Effector CD4-positive, alpha-beta T cell (primary cell): ENCODE measurements around the gene LEMD1.

ENCODE experiments used
- DNase-seq: peaks from one replicate; pipeline ENCODE4 v3.0.0-alpha.2; 2020

The LEMD1 gene

DNA sequence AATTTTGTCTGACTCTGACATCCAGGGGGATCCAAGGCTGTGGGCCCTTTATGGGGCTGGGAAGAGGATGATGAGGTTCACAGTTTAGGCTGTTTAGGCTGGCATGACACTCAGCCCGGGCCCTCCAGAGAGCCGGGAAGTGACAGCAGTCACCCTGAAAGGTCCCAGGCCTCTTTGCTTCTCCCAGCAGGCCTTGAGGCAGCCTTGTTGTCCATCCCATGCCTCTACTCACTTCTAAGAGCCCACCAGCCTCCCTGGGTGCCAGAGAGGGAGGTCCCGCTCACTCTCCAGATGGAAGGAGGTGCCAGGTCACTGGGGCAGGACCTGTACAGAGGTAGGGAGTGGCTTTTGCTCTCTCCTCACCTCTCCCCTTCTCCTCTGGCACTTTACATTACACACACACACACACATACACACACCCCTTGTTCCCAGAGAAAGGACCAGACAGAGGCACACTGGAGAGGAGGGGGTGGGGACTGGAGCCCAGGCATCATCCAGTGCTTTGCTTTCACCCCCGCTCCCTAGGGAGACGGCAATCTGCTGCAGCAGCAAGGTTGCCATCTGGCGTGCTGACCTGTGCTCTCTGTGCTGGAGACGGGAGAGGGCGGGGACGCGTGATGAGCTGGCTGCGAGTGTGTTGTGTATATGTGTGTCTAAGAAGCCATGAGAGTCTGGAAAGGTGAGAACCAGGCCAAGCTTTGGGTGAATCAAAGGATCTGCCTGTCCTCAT, 69.7 kb downstream of the LEMD1 start:
- DNase-seq, result no peak

DNA sequence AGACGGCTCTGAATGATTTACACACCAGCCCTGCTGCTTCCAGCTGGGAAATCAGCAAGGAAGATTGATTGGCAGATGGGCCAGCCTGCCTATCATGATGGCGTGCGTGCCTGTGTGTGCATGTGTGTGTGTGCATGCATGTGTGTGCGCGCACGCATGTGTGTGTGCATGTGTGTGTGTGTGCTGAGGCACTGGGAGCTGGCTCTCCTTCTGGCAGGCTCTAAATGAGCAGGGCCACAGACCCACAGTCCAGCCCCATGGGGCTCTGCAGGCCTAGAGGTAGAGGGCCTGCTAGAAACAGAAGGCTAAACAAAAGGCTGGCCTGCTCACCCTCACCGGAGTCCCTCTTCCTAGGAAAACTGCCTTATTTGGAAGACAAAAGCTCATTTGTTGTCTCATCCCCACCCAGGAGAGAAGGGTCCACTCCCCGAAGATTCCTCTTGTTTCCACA, 71.1 kb downstream of the LEMD1 start:
- no peak for DNase-seq

DNA sequence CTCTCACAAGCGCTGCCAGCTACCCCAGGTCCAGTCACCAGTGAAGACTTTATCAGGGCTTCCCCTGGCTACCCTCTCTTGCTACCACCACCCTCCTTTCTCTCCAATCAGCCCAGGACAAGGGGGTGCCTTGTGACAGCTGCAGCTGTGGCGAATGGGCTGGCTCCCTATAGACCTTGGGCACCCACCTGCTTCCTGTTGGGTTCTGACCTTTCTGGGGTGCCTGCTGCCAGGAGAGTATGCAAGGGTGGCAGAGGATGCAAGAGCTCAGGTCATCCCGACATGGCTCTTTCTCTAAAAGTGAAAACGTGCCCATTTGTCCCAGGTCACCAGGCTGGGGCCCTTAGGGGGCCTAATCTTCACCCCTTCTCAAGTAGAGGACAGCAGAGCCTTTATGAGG, 71.7 kb downstream of the LEMD1 start:
- no peak for DNase-seq

DNA sequence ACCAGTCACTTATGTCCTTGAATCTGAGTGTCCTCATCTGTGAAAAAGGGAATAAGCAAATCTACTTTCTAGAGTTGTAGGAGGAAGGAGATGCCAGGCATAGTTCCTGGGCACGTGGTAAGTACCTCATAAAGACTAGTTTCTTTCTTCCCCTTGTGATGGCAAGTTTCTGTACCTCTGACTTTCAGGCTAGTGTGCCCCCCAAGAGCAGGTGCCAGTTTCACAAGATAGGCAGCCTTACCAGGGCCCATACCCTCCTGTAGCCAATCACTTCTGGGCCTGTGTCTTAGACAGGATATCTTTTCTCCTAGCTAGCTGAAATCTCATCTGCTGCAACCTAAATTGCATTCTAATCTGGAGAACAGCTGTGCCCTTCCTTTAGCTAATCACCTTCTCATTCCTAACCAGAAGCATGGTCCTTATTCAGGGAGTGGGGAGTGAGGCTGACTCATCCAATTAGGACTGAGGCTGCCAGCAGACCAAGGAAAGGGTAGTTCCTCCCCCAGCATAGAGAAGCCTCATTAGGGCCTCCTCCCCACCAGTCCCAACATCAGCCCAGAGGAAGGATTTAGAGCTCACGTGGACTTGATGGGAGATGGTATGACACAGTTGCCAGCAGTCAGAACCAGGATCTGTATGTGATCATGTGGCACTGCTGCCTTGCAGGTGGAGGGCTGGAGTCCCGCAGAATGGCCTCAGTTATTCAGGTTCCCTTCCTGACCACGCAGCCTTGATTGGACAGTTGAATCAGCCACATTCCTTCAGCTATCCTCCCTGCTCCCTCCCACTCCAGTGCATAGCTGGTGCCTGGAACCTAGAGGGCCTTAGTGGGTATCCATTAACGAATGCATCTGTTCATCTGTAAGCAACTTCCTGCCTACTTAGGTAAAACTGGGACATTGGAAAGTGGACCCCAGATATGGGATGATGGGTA, 73.0 kb downstream of the LEMD1 start:
- DNase-seq, result no peak

DNA sequence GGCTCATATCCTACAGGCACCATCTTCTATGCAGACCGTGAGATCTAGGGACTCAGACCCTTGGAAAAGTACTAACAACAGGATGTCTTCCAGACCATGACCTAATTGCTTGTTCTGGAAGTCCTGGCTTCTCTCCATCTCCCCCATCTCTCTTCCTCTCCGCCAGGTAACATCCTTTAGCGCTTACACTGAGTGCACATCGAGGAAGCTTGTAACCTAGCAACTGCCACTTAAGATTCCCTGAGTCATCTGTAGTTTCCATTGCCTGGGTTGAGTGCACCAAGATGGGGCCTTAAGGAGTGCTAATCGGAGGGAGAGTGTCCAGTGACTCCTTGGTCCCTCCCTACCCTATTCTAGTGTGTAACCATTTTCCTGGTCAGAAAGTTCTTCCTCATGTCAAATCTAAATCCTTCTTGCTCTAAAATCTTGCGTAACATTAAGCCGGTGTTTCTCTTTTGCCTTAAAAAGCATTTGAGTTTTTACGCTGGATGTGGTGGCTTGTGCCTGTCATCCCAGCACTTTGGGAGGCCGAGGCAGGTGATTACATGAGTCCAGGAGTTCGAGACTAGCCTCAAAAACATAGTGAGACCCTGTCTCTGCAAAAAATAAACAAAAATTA, 74.8 kb downstream of the LEMD1 start:
- DNase-seq, result no peak

DNA sequence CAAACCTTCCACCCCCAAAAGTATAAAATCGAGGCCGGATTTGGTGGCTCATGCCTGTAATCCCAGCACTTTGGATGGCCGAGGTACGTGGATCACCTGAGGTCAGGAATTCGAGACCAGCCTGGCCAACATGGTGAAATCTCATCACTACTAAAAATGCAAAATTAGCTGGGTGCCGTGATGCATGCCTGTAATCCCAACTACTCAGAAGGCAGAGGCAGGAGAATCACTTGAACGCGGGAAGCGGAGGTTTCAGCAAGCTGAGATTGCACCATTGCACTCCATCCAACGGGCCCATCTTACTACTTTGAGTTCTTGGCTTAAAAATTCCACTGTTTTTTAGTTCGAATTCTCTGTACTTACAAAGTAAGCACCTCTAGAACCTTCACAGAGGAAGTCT, 76.1 kb downstream of the LEMD1 start:
- no peak for DNase-seq

DNA sequence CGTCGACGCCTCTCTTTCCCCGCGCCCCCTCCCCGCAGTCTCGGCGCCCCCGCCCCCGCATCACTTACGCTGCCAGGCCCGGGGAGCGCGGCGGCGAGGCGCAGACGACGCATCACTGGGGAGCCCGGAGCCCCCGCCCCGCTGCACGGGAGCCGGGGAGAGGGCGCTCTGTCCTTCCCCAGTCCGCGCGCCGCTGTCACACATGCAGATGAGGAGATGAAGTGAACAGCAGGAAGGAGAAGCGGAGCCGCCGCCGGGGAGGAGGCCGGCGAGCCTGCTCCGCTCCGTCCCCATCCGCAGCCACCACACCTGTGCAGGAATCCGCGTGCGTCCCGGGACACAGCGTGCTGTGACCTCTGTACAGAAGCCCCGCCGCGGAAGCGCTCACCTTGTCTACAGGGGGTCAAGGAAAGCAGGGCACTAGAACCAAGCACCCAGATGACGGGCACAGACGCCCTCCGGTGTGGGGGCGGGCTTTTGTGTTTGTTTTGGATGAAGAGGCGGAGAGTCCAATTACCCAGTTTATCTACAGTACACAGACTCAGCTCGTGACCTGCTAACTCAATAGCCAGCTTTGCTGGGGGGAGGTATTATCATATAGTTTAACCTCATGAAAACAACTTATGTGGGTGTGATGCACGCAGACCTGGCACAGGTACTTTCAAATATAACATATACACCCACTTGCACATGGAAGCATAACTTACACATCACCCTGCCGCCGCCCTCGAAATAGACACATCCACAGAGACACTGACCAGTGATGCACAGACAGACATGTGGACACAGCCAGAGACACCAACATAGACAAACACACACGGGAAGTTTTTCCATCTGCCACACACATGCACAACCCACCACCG, 77.6 kb downstream of the LEMD1 start:
- peak; percentile 18 for DNase-seq

DNA sequence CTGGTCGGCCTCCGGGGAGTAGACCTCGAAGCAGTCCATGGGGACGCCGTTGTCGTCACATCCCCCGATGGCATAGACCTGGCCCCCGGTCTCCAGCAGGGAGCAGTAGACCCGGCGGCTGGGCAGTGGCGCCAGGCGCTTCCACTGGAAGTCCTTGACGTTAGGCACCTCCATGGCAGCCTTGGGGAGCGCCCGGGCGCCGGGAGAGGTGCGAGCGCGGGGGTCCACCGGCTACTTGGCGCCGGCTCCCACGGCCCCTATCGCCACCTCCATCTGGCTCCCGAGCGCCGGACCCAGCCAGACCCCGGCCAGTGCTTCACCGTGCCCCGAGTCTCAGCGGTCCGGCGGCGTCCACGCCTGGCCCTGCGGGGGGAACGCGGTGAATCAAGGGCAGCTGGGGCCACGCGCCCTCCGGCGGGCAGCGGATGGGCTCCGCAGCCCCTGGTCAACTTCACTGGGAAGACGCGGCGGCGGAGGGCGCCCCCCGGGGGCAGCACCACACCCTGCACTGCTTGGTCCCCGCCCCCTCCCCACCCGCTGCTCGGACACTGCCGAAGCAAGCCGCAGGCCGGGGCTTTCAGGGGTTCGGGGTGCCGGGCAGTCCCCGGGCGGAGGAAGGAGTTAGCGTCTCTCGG, 78.3 kb downstream of the LEMD1 start:
- no peak for DNase-seq

DNA sequence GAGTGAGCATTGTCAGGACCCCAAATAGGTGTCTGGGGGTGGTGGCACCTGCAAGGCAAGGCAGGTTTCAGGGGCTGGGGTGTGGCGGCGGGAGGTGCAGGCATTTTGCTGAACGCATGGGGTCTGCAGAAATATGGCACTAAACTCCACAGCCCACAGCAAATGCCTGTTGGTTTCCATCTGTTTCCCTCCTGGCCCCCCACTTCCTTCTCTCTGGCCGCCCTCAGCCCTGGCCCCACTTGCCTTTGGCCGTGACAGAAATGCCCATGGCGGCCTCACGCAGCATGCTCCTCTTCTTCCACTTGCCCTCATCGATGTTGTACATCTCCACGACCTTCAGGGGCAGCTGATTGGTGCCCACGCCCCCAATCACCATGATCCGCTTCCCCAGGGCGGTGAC, 78.9 kb downstream of the LEMD1 start:
- DNase-seq, result no peak

DNA sequence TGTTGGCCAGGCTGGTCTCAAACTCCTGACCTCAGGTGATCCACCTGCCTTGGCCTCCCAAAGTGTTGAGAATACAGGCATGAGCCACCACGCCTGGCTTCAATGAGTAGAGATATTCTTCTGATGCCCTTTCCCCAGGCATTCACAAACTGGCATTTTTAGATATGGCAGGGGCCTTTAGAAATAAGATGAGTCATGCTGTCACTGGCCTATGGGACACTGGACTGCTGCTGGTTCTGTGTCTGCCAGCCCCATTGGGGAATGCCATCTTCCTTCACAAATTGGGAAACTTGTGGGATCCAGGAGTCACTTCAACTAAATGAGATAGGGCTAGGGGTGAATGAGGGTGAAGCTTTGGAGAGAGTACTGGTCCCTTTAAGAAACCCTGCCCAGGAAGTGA, 81.2 kb downstream of the LEMD1 start:
- DNase-seq, result no peak

DNA sequence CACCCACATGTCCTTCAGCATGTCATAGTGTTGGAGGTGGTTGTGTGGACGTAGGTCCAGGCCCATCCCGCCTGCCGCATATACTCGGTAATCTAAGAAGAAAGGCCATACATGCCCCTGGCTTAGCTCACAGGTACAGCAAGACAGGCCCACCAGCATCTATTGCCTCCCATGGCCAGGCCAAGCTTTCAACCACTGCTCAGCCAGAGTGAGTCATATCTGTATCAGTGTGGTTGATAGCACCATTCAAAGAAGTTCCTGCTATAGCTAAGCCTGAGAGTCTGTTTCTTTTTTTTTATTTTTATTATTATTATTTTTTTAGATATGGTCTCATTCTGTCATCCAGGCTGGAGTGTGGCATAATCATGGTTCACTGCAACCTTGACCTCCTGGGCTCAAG, 82.1 kb downstream of the LEMD1 start:
- DNase-seq, result no peak

DNA sequence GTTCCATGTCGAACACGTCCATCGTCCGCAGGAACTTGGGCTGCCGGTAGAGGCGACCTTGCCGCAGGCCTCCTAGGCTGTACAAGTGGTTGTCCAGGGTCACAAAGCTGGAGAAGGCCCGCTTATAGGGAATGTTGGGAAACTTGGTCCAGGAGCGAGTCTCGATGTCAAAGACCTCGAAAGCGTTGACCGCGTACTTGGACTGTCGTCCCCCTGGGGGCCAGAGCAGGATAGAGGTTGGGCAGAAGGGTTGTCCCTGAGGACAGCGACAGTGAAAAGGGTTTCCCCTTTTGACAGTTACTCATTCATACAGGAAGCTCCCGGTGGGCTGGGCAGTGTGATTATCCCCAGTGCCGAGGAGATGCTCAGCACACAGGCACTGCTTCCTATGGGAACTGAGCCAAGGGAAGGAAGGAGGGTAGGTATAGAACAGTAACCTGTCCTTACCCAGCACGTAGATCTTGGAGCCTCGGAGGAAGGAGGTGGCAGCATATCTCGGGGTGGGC, 82.6 kb downstream of the LEMD1 start:
- DNase-seq, result no peak

DNA sequence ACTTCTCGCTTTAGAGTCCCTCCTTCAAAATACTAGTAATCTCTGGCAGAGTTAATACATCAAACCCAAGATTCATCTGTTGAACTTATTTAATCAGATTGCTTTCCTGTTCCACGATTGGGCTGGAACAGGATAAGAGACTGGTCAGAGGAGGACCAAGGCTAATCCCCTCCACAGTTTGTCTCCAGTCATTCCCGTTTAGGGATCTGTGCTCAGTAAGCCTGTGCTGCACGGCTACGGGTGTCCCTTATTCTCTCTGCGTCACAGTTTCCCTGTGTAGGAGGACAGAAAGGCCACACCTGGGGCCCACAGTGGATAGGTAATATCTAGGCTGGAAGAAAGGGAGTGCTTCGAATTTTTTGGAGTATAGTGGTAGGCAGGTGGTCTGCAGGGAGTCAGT, 83.8 kb downstream of the LEMD1 start:
- DNase-seq, result no peak

DNA sequence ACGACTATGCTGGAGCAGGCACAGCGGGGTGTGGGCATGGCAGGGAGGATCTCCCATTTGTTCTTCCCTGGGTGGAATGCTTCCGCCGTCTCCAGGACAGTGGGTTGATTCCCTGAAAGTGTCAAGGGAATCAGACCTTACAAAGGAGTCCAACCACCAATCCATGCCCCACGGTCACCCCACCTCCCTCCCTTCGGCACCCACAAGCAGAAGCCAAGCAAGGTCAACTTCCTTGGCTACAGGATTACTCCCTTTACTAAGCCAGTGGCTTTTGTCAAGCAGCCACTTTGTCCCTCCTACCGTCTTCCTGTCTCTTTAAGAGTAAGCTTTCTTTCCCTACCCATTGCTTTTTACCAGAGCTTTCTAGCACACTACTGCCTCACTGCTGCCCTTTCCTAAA, 84.4 kb downstream of the LEMD1 start:
- no peak for DNase-seq

DNA sequence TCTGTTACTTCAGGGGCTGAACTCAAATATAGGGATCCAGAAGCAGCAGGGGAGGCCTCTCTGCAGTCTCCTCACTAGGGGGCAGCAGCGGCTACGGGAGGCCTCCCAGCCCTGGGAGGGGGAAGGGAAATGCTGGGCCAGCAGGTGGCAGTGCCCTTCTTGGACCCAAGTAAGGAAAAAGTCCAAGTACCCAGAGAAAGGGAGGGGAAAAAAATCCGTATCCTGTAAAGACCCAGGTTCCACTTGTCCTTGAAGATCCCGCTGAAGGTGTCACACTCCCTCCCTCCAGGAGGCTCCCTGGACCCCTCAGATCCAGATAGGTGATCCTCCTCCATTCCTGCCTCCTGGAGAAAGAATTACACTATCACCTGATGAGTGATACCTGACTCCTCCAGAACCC, 86.2 kb downstream of the LEMD1 start:
- peak; percentile 68 for DNase-seq

DNA sequence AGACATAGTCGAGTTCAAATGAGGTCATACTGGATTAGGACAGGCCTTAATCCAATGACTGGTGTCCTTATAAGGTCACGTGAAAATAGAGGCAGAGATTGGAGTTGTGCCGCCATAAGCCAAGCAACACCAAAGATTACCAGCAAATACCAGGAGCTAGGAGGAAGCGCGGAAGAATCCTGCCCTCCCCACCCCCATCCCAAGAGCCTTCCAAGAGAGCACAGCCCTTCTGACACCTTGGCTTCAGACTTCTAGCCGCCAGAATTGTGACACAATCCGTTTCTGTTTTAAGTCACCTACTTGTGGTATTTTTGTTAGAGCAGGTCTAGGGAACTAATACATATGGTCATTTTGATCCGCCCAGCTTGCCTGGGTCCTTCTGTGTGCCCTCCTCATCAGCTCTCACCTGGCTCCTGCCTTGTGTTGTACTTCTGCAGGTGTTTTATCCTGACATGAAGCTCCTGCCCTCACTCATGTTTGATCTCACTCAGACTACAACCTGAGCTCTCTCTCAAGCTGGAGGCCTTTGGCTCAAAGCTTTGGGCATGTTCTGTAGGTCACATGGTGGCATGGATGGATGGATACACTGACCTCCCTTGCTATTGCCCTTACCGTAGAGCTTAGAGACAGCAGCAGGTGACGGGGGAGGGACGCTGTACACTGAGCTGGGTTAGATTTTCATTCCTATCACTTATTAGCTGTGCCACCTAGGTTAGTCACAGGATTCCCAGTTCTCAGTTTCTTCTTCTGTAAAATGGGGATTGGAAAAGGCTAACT, 89.7 kb downstream of the LEMD1 start:
- DNase-seq, result no peak
